A549 (cell line): ENCODE results near the gene CBX4. TPM values are rescaled to one million over a fixed set of nuclear protein-coding genes. Genes with fewer than 3 reads are reported as not detected.

ENCODE experiments used
- ATAC-seq, 2 experiments: fragments of 200-7000 bp in 1 of 2; fragments of >200 bp in 1 of 2; cut with Nextera tagmentation in 1 of 2; cut with Tn5 transposase in 1 of 2; 3 replicates each; pipeline versions ENCODE4 v1.8.0 to v1.9.1; 2018 to 2020; ENCODE audit warnings: mild to moderate bottlenecking in 1 of 2, moderate library complexity in 1 of 2
- CTCF ChIA-PET: fragments of 300-600 bp; sonication (Branson Sonifier 250); formaldehyde crosslinking; extraction: SDS; loops from one replicate; lab custom pipeline; 2021; ENCODE audit warnings: antibody characterized with exemption, inconsistent platforms; lab: Yijun Ruan, JAX
- POLR2A ChIA-PET: fragments of 350-600 bp; formaldehyde crosslinking; extraction: SDS; loops from one replicate; lab custom pipeline; 2021; ENCODE audit warnings: antibody characterized with exemption, inconsistent platforms; lab: Yijun Ruan, JAX
- DNase-seq, 2 experiments: peaks; one replicate each; pipeline versions ENCODE4 v3.0.0 to v3.0.0-alpha.2; 2011 to 2016; ENCODE audit warnings: low read depth in 1 of 2, low spot score in 1 of 2
- FAIRE-seq: peaks from 2 replicates; lab custom pipeline; 2011; peaks lifted over from hg19 to GRCh38; lab: Jason Lieb, UNC
- H3K27ac ChIP-seq, 2 experiments: fragments of >200 bp; sonication (Bioruptor Twin); formaldehyde crosslinking; 3 replicates each; pipeline ENCODE4 v1.5.1; 2016 to 2017
- H3K4me1 ChIP-seq: fragments of >200 bp; sonication (Bioruptor Twin); formaldehyde crosslinking; 3 replicates; pipeline ENCODE4 v1.6.1; 2016
- H3K4me2 ChIP-seq: fragments of >200 bp; sonication (Bioruptor Twin); formaldehyde crosslinking; 3 replicates; pipeline ENCODE4 v1.6.1; 2016
- H3K4me3 ChIP-seq: fragments of >200 bp; sonication (Bioruptor Twin); formaldehyde crosslinking; 3 replicates; pipeline ENCODE4 v1.5.1; 2016
- H3K9me3 ChIP-seq: fragments of >200 bp; sonication (Bioruptor Twin); formaldehyde crosslinking; 3 replicates; pipeline ENCODE4 v1.6.1; 2016
- CBX8 ChIP-seq: fragments of 200-600 bp; sonication (generic); IDR thresholded peaks from 2 replicates; pipeline ENCODE4 v1.6.1; 2016
- CEBPB ChIP-seq, 2 experiments: fragments of >200 bp in 1 of 2; sonication (Bioruptor Twin) in 1 of 2; formaldehyde crosslinking in 1 of 2; IDR thresholded peaks; 2 replicates each; pipeline ENCODE4 v1.6.1; 2012 to 2016
- CTCF ChIP-seq: fragments of >200 bp; sonication (Bioruptor Twin); formaldehyde crosslinking; IDR thresholded peaks from 3 replicates; pipeline ENCODE4 v1.5.1; 2016
- E2F6 ChIP-seq: IDR thresholded peaks from 2 replicates; pipeline ENCODE4 v1.6.1; 2012; ENCODE audit warnings: low read depth, borderline replicate concordance
- ELK1 ChIP-seq: fragments of 150-350 bp; IDR thresholded peaks from 2 replicates; pipeline ENCODE4 v1.6.1; 2014; ENCODE audit warnings: low read depth, mild to moderate bottlenecking, low read length
- FOSB ChIP-seq: fragments of 250-450 bp; sonication (Bioruptor Pico); IDR thresholded peaks from 2 replicates; pipeline ENCODE4 v1.5.0; 2020; ENCODE audit warnings: mild to moderate bottlenecking, moderate library complexity
- FOSL2 ChIP-seq, 2 experiments: fragments of 450-650 bp in 1 of 2; fragments of >200 bp in 1 of 2; sonication (Bioruptor Twin) in 1 of 2; formaldehyde crosslinking; IDR thresholded peaks; 2 replicates each; pipeline versions ENCODE4 v1.5.0 to v1.6.1; 2016 to 2020; ENCODE audit warnings: mild to moderate bottlenecking in 1 of 2, moderate library complexity in 1 of 2
- HOXA7 ChIP-seq: fragments of 250-450 bp; sonication (Bioruptor Pico); IDR thresholded peaks from 2 replicates; pipeline ENCODE4 v1.5.0; 2020; ENCODE audit warnings: mild to moderate bottlenecking, moderate library complexity
- HOXB13 ChIP-seq: fragments of 250-450 bp; sonication (Bioruptor Pico); IDR thresholded peaks from 2 replicates; pipeline ENCODE4 v1.5.0; 2020; ENCODE audit warnings: low read depth, mild to moderate bottlenecking, moderate library complexity
- HOXB5 ChIP-seq: fragments of 250-450 bp; sonication (Bioruptor Pico); IDR thresholded peaks from 2 replicates; pipeline ENCODE4 v1.5.0; 2020; ENCODE audit warnings: mild to moderate bottlenecking, moderate library complexity
- NR3C1 ChIP-seq: fragments of >200 bp; sonication (Bioruptor Twin); formaldehyde crosslinking; IDR thresholded peaks from 3 replicates; pipeline ENCODE4 v1.6.1; 2017
- PHF8 ChIP-seq: fragments of 200-600 bp; sonication (generic); IDR thresholded peaks from 2 replicates; pipeline ENCODE4 v1.6.1; 2016; ENCODE audit warnings: low read depth, mild to moderate bottlenecking, antibody characterized with exemption, moderate library complexity, borderline replicate concordance
- POLR2A ChIP-seq: IDR thresholded peaks from 2 replicates; pipeline ENCODE4 v1.6.1; 2012; ENCODE audit warnings: mild to moderate bottlenecking, low read length
- RAD21 ChIP-seq, 2 experiments: fragments of >200 bp in 1 of 2; sonication (Bioruptor Twin) in 1 of 2; formaldehyde crosslinking in 1 of 2; IDR thresholded peaks in 1 of 2; conservative IDR thresholded peaks in 1 of 2; 2 replicates in 1 of 2; 3 replicates in 1 of 2; pipeline ENCODE4 v1.6.1; 2012 to 2018; ENCODE audit warnings: inconsistent platforms in 1 of 2
- SMC3 ChIP-seq: fragments of >200 bp; sonication (Bioruptor Twin); formaldehyde crosslinking; IDR thresholded peaks from 3 replicates; pipeline ENCODE4 v1.6.1; 2018; ENCODE audit warnings: inconsistent platforms
- ZFP36 ChIP-seq: fragments of 450-650 bp; IDR thresholded peaks from 2 replicates; pipeline ENCODE4 v1.6.1; 2014; ENCODE audit warnings: borderline replicate concordance; ENCODE audit not compliant: partially characterized antibody
- ZSCAN20 ChIP-seq: fragments of 250-450 bp; sonication (Bioruptor Pico); IDR thresholded peaks from 2 replicates; pipeline ENCODE4 v1.8.0; 2022; ENCODE audit warnings: mild to moderate bottlenecking, moderate library complexity
- WGBS: methylation state at CpG from one replicate; pipeline ENCODE4 v1.1.6; 2017; ENCODE audit errors: missing lambda C conversion rate; 5-methylcytosine and 5-hydroxymethylcytosine counted together
- polyA plus RNA-seq, 4 experiments: library from polyadenylated mRNA; depleted of rRNA in 3 of 4; stranded (reverse); fragments of >200 nt; fragmentation: RNase III in 1 of 4; extraction: RNeasy Plus Mini Kit Qiagen cat#74134 plus additional on column Dnase treatment in 1 of 4; gene quantifications; 2 replicates in 3 of 4; 3 replicates in 1 of 4; pipeline ENCODE4 v1.2.3, GENCODE V29; 2011 to 2017
- TF ChIP-seq, protein P1 (sequence below): fragments of 200-600 bp; sonication (generic); IDR thresholded peaks from 2 replicates; pipeline ENCODE4 v1.6.1; 2016; ENCODE audit warnings: antibody characterized with exemption, mild to moderate bottlenecking, moderate library complexity

Gene CBX4
- polyA plus RNA-seq, 2 of the 4 experiments (the other 2 are of a cell fraction) = 31.0 to 34.1 TPM

DNA sequence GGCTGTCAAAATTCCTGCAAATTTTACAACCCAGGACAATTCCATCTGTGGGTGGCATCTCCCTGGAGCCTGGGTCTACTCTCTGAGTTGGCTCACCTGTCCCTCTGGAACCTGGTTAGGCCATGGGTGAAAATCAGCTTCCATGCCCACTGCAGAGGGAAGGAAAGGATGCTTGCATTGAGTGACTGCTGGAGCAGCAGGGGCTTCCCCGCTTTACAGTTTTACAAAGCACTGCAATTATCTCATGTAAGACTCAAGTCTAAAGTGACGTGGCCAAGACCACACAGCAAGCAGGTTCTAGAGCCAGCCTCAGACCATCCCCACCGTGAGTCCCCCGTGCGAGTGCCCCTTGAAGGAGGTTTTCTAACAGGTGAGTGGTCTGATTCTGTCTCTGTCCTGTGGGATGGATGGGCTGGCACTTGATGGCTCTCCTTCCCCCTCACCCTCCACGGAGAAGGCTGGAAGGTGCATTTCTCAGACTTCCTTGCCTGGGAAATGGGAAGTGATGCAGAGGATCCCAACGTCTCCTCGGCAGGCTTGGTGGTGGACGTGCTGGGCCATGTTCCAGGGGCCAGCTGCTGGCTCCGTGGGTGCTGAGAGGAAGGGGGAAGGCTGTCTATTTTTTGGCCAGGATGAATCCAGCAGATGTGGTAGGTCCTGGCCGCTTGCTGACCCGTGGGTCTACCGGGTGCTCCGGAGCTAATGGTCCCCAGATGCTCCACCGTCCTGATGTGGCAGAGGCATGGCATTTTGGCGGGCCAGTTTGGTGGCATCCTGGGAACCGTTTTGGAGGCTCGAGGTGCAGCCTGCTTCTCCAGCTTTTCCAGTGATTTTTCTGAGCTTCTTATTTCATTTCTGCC is 26.3 kb upstream of the CBX4 start:
- no peak for DNase-seq
- CTCF ChIA-PET = interaction anchor here (0.5 to 3.6 kb wide), 11 partner anchors 9 to 140 kb away, joined by 3 to 14 read pairs (median 3); partner anchors contain the start of gene CBX4
- no peak for ATAC-seq
- no peaks in the 10 kb centered on the region for H3K4me1 ChIP-seq
- 78% methylated on average over 18 of the region's 18 CpGs for whole genome bisulfite sequencing
- TF ChIP-seq CEBPB (IDR thresholded peaks at IDR 0.05) = no peak
- no peak for TF ChIP-seq RAD21 (conservative IDR thresholded peaks at IDR 0.05 in 1 of 2, IDR thresholded peaks at IDR 0.05 in 1 of 2)
- no peak for TF ChIP-seq HOXB13 (CRISPR knock-in tag)
- TF ChIP-seq CBX8 = no peak
- no peak for TF ChIP-seq CTCF
- no peak for TF ChIP-seq ELK1
- no peak for TF ChIP-seq ZSCAN20 (CRISPR knock-in tag)
- no peak for TF ChIP-seq E2F6
- TF ChIP-seq FOSB = no peak
- TF ChIP-seq, protein P1, sequence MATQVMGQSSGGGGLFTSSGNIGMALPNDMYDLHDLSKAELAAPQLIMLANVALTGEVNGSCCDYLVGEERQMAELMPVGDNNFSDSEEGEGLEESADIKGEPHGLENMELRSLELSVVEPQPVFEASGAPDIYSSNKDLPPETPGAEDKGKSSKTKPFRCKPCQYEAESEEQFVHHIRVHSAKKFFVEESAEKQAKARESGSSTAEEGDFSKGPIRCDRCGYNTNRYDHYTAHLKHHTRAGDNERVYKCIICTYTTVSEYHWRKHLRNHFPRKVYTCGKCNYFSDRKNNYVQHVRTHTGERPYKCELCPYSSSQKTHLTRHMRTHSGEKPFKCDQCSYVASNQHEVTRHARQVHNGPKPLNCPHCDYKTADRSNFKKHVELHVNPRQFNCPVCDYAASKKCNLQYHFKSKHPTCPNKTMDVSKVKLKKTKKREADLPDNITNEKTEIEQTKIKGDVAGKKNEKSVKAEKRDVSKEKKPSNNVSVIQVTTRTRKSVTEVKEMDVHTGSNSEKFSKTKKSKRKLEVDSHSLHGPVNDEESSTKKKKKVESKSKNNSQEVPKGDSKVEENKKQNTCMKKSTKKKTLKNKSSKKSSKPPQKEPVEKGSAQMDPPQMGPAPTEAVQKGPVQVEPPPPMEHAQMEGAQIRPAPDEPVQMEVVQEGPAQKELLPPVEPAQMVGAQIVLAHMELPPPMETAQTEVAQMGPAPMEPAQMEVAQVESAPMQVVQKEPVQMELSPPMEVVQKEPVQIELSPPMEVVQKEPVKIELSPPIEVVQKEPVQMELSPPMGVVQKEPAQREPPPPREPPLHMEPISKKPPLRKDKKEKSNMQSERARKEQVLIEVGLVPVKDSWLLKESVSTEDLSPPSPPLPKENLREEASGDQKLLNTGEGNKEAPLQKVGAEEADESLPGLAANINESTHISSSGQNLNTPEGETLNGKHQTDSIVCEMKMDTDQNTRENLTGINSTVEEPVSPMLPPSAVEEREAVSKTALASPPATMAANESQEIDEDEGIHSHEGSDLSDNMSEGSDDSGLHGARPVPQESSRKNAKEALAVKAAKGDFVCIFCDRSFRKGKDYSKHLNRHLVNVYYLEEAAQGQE = no peak
- no peak for TF ChIP-seq PHF8
- no peak for TF ChIP-seq POLR2A
- TF ChIP-seq SMC3 = no peak
- no peak for TF ChIP-seq NR3C1
- no peak for TF ChIP-seq HOXB5 (CRISPR knock-in tag)
- TF ChIP-seq FOSL2 (IDR thresholded peaks at IDR 0.05) = no peak
- no peak for TF ChIP-seq FOSL2 (CRISPR knock-in tag; IDR thresholded peaks at IDR 0.05)
- no peak for TF ChIP-seq HOXA7 (CRISPR knock-in tag)
- TF ChIP-seq ZFP36 = no peak
- FAIRE-seq = no peak
- H3K9me3 ChIP-seq = no peaks in the 10 kb centered on the region
- H3K27ac ChIP-seq = no peak overlapping the region
- POLR2A ChIA-PET = no interaction called here
- H3K4me2 ChIP-seq = no peak overlapping the region
- no peak overlapping the region for H3K4me3 ChIP-seq
